ENCODE measurements around the gene RUVBL2.
A peak's percentile ranks its signal among the peaks of the same experiment; 100 is the strongest.

The RUVBL2 gene

DNA sequence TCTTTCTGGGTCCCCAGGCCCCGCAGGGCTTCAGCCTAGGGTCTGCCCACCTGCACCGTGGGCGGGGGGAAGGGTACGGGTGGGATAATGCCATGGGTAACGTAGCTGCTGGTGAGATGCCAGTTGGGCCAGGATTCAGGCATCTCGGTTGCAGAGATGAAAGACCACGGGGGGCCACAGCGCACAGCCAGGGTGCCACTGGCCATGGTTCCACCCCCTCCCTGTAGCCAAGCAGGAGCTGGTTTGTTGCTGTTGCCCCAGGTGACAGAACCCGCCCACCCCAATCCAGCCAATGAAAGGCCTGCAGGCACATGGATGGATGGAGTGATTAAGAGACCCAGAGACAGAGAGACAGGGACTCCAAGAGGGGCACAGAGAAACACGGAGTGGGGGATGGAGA is 64.9 kb downstream of the RUVBL2 start:
- Mint-ChIP-seq H3K4me3 (no peak overlapping the region), H3K27ac (no peak overlapping the region), H3K36me3 (no peaks in the 10 kb centered on the region), H3K27me3 (peaks cover 82% of the 10 kb centered on the region), H3K9me3 (no peaks in the 10 kb centered on the region), H3K4me1 (peaks cover 27% of the 10 kb centered on the region)
- ATAC-seq, result no peak

DNA sequence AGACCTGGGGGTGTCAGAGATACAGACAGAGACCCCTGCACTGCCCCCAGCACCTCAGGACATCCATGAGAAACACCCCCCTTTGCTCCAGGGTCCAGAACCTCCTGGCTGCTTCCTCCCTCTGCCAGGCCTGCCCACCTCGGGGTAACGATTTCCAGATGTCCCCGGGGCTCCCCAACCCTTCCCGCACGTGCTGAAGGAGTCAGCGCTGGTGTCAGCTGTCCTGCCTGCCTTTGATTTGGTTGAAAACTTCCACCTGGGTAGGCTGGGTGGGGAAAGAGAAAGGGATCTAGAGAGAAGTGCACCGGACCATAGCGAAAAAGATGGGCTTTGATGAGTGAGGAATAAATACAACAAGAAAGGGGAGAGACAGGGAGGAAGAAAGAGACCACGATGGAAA is 65.4 kb downstream of the RUVBL2 start:
- Mint-ChIP-seq H3K27ac (no peak overlapping the region), H3K4me1 (peaks cover 27% of the 10 kb centered on the region), H3K27me3 (peaks cover 82% of the 10 kb centered on the region), H3K36me3 (no peaks in the 10 kb centered on the region), H3K4me3 (no peak overlapping the region), H3K9me3 (no peaks in the 10 kb centered on the region)
- ATAC-seq, result no peak

DNA sequence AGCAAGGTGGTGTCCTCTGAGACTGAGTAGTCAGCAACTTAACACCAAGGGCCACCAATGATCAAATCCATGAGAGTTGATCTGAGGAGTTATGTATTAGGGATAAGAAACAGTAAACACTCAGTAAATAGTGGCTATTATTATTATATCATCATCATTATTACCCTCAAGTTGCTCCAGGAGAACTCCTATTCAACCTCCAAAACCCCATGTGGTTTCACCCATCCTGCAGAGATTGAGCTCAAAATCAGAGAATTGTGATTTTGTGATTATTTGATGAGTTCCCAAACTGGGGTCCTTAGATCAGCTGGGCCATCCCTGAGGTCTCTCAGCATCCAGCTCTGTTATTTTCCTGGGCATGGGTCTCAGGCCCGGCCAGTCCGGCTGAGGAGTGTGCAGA is 67.3 kb downstream of the RUVBL2 start:
- no peak overlapping the region for H3K4me3 Mint-ChIP-seq
- H3K27me3 Mint-ChIP-seq, result peaks cover 83% of the 10 kb centered on the region
- no peaks in the 10 kb centered on the region for H3K9me3 Mint-ChIP-seq
- H3K4me1 Mint-ChIP-seq, result peaks cover 26% of the 10 kb centered on the region
- H3K36me3 Mint-ChIP-seq, result no peaks in the 10 kb centered on the region
- no peak for ATAC-seq
- no peak overlapping the region for H3K27ac Mint-ChIP-seq

DNA sequence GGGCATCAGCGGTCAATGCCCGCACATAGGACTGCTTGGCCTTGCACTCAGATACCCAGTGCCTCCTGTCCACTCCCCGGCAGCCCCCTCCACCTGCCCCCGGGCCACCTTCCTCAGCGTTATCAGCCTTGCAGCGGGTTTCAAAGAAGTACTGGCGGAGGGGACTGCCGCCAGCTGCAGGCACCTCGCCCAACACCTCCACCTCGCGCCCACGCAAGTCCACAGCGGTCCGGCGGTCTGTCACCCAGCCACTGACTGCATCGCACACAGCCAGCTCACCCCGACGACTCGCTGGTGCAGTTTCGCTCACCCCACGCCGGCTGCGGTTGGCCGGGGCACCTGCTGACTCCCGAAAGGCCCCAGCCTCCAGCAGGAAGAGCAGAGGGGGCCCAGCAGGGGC is 67.8 kb downstream of the RUVBL2 start:
- no peaks in the 10 kb centered on the region for H3K9me3 Mint-ChIP-seq
- H3K4me1 Mint-ChIP-seq, result peaks cover 21% of the 10 kb centered on the region
- H3K27ac Mint-ChIP-seq, result no peak overlapping the region
- no peak overlapping the region for H3K4me3 Mint-ChIP-seq
- H3K36me3 Mint-ChIP-seq, result no peaks in the 10 kb centered on the region
- peak; percentile 31 for ATAC-seq
- peaks cover 83% of the 10 kb centered on the region for H3K27me3 Mint-ChIP-seq

DNA sequence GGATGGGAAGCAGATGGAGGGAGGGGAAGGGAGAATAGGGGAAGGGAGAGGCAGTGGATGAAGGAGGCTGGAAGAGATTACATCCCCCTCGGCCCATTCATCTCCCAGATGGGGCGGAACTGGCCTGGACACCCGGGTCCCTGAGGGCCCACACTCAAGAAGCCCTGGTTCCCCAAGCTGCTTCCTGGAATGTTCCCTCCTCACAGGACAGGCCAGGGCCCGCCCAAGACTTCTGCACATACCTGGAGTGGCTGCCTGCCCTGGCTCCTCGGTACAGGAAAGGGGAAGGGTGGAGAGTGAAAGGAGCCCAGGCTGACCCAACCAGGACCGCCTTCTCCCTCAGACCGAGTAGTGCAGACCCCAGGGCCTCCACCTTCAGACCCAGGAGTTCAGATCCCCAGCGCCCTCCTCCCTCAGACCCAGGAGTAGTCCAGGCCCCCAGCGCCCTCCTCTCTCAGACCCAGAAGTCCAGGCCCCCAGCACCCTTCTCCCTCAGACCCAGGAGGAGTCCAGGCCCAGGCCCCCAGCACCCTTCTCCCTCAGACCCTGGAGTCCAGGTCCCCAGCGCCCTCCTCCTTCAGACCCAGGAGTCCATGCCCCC is 70.4 kb downstream of the RUVBL2 start:
- H3K4me3 Mint-ChIP-seq, result no peak overlapping the region
- H3K27ac Mint-ChIP-seq, result no peak overlapping the region
- ATAC-seq, result no peak
- no peaks in the 10 kb centered on the region for H3K4me1 Mint-ChIP-seq
- no peaks in the 10 kb centered on the region for H3K36me3 Mint-ChIP-seq
- H3K27me3 Mint-ChIP-seq, result peaks cover 76% of the 10 kb centered on the region
- no peaks in the 10 kb centered on the region for H3K9me3 Mint-ChIP-seq

DNA sequence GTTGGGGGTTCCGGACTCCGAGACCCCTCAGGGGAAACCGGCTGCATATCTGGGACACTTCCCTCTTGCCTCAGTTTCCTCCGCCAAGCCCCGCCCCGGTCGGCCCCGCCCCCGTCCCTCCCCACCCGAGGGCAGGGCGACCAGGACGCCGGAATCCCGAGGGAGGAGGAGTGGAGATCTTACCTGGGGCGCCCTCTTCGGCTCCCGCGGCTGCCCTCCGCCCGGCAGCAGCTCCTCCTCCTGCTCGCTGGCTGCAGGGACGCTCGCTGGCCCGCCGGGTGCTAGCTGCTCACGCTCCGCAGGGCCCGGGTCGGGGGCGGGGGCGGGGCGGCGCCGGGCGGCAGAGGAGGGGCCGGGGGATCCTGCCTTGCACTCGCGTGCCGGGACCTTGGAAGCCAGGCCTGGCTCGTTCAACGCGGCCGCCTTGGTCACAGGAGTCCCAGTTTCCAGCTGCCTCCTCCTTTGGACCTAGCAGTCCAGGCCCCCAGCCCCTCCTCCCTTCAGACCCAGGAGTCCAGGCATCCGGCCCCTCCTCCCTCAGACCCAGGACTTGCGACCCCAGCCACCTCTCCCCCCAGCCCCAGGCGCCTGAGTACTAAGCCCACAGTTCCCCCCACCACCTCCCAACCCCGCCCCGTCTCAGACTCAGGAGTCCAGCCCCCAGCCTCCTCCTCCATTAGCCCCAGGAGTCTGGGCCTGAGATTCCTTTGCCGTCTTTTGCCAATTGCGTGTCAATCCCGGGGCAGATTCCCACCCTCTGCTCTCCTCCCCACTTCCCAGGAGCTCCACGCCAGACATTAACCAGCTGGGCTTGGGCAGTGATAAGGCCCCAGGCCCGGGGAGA is 71.3 kb downstream of the RUVBL2 start, which contains the start of gene NTF4:
NTF4 (minus strand) TSS at position 51 of the 844 bp plus-strand sequence. CDS start 2,821 bp downstream, outside the sequence.
- ATAC-seq, result no peak
- H3K27me3 Mint-ChIP-seq, result peaks cover 78% of the 10 kb centered on the region
- no peaks in the 10 kb centered on the region for H3K36me3 Mint-ChIP-seq
- no peak within 1 kb of the TSS for H3K27ac Mint-ChIP-seq
- no peak within 1 kb of the TSS for H3K4me3 Mint-ChIP-seq
- no peaks in the 10 kb centered on the region for H3K4me1 Mint-ChIP-seq
- peaks cover 4% of the 10 kb centered on the region for H3K9me3 Mint-ChIP-seq
